ENCODE measurements around the gene BCL10. TPM values are rescaled to one million over a fixed set of nuclear protein-coding genes. Genes with fewer than 3 reads are reported as not detected.
"Not testable (repeated sequence)": the region's sequence is repeated elsewhere in the genome, so short reads cannot be mapped to it uniquely, and the experiment has no call there.

The BCL10 gene
- total RNA-seq, 2 donors from 2014 or later: 21.3 to 22.6 TPM

- Histone ChIP-seq H3K27me3 (ENCODE audit: control insufficient read depth, insufficient read depth, low read length, poor library complexity, severe bottlenecking) (no peaks in the 10 kb centered on the region), H3K4me1 (ENCODE audit: control insufficient read depth, insufficient read depth, low read length) (no peaks in the 10 kb centered on the region), H3K9ac (ENCODE audit: extremely low read depth, low read length, poor library complexity, severe bottlenecking) (peak within 1 kb of the TSS; percentile 77), H3K9me3 (ENCODE audit: control insufficient read depth, low read length) (peaks cover 34% of the 10 kb centered on the region), H3K27ac (ENCODE audit: low read depth, low read length) (peak within 1 kb of the TSS; percentile 68), H3K4me3 (ENCODE audit: low read length) (peak within 1 kb of the TSS; percentile 92), H3K36me3 (ENCODE audit: control insufficient read depth, insufficient read depth, low read length) (peaks cover 43% of the 10 kb centered on the region)
- Mint-ChIP-seq H3K27me3 (ENCODE audit: insufficient read depth) (peaks cover 2% of the 10 kb centered on the region), H3K4me1 (peaks cover 12% of the 10 kb centered on the region), H3K36me3 (ENCODE audit: low read depth) (peaks cover 69% of the 10 kb centered on the region), H3K4me3 (peak within 1 kb of the TSS; percentile 94), H3K9me3 (peaks cover 38% of the 10 kb centered on the region), H3K27ac (peak within 1 kb of the TSS; percentile 99)
- peak; percentile 99 for DNase-seq
- 0 to 1% methylated on average over 18 to 65 of the region's 65 CpGs for WGBS, 2 experiments (ENCODE audit: insufficient coverage in 1 of 2, insufficient read length in 1 of 2)
- TF ChIP-seq CTCF (conservative IDR thresholded peaks at IDR 0.05): peak; percentile 98
These were observed 17.1 kb downstream of the BCL10 start, which contains the start of gene C1orf52 for GRCh38 chr1:85259118-85259911. TSS of gene C1orf52 (minus strand) at chr1:85259662. CDS start at chr1:85259633, 29 bp downstream.

- Histone ChIP-seq H3K27ac (ENCODE audit: low read depth, low read length) (peak overlapping the region; percentile 68), H3K9ac (ENCODE audit: extremely low read depth, low read length, poor library complexity, severe bottlenecking) (peak overlapping the region; percentile 77), H3K36me3 (ENCODE audit: control insufficient read depth, insufficient read depth, low read length) (peaks cover 43% of the 10 kb centered on the region), H3K4me3 (ENCODE audit: low read length) (peak overlapping the region; percentile 92), H3K4me1 (ENCODE audit: control insufficient read depth, insufficient read depth, low read length) (no peaks in the 10 kb centered on the region), H3K9me3 (ENCODE audit: control insufficient read depth, low read length) (peaks cover 31% of the 10 kb centered on the region), H3K27me3 (ENCODE audit: control insufficient read depth, insufficient read depth, low read length, poor library complexity, severe bottlenecking) (no peaks in the 10 kb centered on the region)
- Mint-ChIP-seq H3K9me3 (peaks cover 33% of the 10 kb centered on the region), H3K36me3 (ENCODE audit: low read depth) (peaks cover 69% of the 10 kb centered on the region), H3K27me3 (ENCODE audit: insufficient read depth) (peaks cover 2% of the 10 kb centered on the region), H3K4me3 (peak overlapping the region; percentile 94), H3K27ac (peak overlapping the region; percentile 99), H3K4me1 (peaks cover 12% of the 10 kb centered on the region)
- peak; percentile 44 for TF ChIP-seq CTCF (conservative IDR thresholded peaks at IDR 0.05)
- 15 to 36% methylated on average over 8 to 19 of the region's 19 CpGs for WGBS, 2 experiments (ENCODE audit: insufficient coverage in 1 of 2, insufficient read length in 1 of 2)
- DNase-seq: no peak
These were observed 17.8 kb downstream of the BCL10 start for GRCh38 chr1:85258536-85259117.

GRCh38 chr1:85249042-85249441, 27.4 kb downstream of the BCL10 start:
- not testable (repeated sequence) for H3K27me3 Mint-ChIP-seq (ENCODE audit: insufficient read depth); H3K27ac Mint-ChIP-seq; H3K4me1 ChIP-seq (ENCODE audit: control insufficient read depth, insufficient read depth, low read length); H3K4me1 Mint-ChIP-seq; H3K4me3 ChIP-seq (ENCODE audit: low read length); H3K27ac ChIP-seq (ENCODE audit: low read depth, low read length); H3K27me3 ChIP-seq (ENCODE audit: control insufficient read depth, insufficient read depth, low read length, poor library complexity, severe bottlenecking); H3K9ac ChIP-seq (ENCODE audit: extremely low read depth, low read length, poor library complexity, severe bottlenecking); DNase-seq; H3K4me3 Mint-ChIP-seq
- Mint-ChIP-seq H3K9me3 (peaks cover 28% of the 10 kb centered on the region), H3K36me3 (ENCODE audit: low read depth) (peaks cover 45% of the 10 kb centered on the region)
- H3K36me3 ChIP-seq (ENCODE audit: control insufficient read depth, insufficient read depth, low read length): peaks cover 38% of the 10 kb centered on the region
- 94 to 96% methylated on average over 3 of the region's 3 CpGs for WGBS, 2 experiments (ENCODE audit: insufficient coverage in 1 of 2, insufficient read length in 1 of 2)
- H3K9me3 ChIP-seq (ENCODE audit: control insufficient read depth, low read length): peaks cover 31% of the 10 kb centered on the region
